ENCODE results near the gene CACNB2. TPM values are rescaled to one million over a fixed set of nuclear protein-coding genes. Genes with fewer than 3 reads are reported as not detected.
A peak's percentile ranks its signal among the peaks of the same experiment; 100 is the strongest.
"Not testable (repeated sequence)": the region's sequence is repeated elsewhere in the genome, so short reads cannot be mapped to it uniquely, and the experiment has no call there.

Gene CACNB2
- total RNA-seq, 1 donor from 2014 or later = not detected

GRCh38 chr10:18438361-18439126, 298.3 kb downstream of the CACNB2 start:
- DNase-seq (ENCODE audit: low read depth) = no peak

GRCh38 chr10:18439601-18440000, 299.4 kb downstream of the CACNB2 start:
- no peak for DNase-seq (ENCODE audit: low read depth)

- DNase-seq (ENCODE audit: low read depth) = not testable (repeated sequence)
Measured at GRCh38 chr10:18445635-18446034, 305.4 kb downstream of the CACNB2 start.

GRCh38 chr10:18446205-18446604, 306.0 kb downstream of the CACNB2 start:
- DNase-seq (ENCODE audit: low read depth) = no peak

- no peak for DNase-seq (ENCODE audit: low read depth)
Measured at GRCh38 chr10:18449611-18450026, 309.4 kb downstream of the CACNB2 start.

GRCh38 chr10:18450298-18450697, 310.1 kb downstream of the CACNB2 start:
- DNase-seq (ENCODE audit: low read depth) = no peak

- no peak for DNase-seq (ENCODE audit: low read depth)
Measured at GRCh38 chr10:18455086-18455884, 315.1 kb downstream of the CACNB2 start.

GRCh38 chr10:18456984-18457383, 316.8 kb downstream of the CACNB2 start:
- DNase-seq (ENCODE audit: low read depth) = no peak

GRCh38 chr10:18460032-18460431, 319.8 kb downstream of the CACNB2 start:
- no peak for DNase-seq (ENCODE audit: low read depth)

GRCh38 chr10:18463673-18464211, 323.5 kb downstream of the CACNB2 start:
- no peak for DNase-seq (ENCODE audit: low read depth)

GRCh38 chr10:18469125-18469524, 328.9 kb downstream of the CACNB2 start:
- DNase-seq (ENCODE audit: low read depth) = no peak

- no peak for DNase-seq (ENCODE audit: low read depth)
Measured at GRCh38 chr10:18472977-18473376, 332.8 kb downstream of the CACNB2 start.

- peak; percentile 2 for DNase-seq (ENCODE audit: low read depth)
Measured at GRCh38 chr10:18473424-18474117, 333.3 kb downstream of the CACNB2 start.

GRCh38 chr10:18474118-18474455, 333.9 kb downstream of the CACNB2 start:
- DNase-seq (ENCODE audit: low read depth) = no peak

GRCh38 chr10:18476076-18476647, 335.9 kb downstream of the CACNB2 start:
- DNase-seq (ENCODE audit: low read depth) = no peak

- no peak for DNase-seq (ENCODE audit: low read depth)
Measured at GRCh38 chr10:18478354-18478753, 338.1 kb downstream of the CACNB2 start.

- DNase-seq (ENCODE audit: low read depth) = no peak
Measured at GRCh38 chr10:18479502-18479901, 339.3 kb downstream of the CACNB2 start.

- DNase-seq (ENCODE audit: low read depth) = no peak
Measured at GRCh38 chr10:18483516-18484186, 343.4 kb downstream of the CACNB2 start.

- no peak for DNase-seq (ENCODE audit: low read depth)
Measured at GRCh38 chr10:18486438-18486837, 346.2 kb downstream of the CACNB2 start.

- DNase-seq (ENCODE audit: low read depth) = no peak
Measured at GRCh38 chr10:18490755-18491154, 350.5 kb downstream of the CACNB2 start.

Data from myocyte (in vitro differentiated cells).